ENCODE data around the gene CLSTN3.

CLSTN3 gene

GRCh38 chr12:7128681-7129286 is 1.4 kb upstream of the CLSTN3 start, which contains the start of gene RBP5:
TSS of gene RBP5 (minus strand) at chr12:7128889. CDS start at chr12:7128775, 114 bp downstream.
- no peak for DNase-seq

GRCh38 chr12:7129287-7129871 is 792 bp upstream of the CLSTN3 start:
- DNase-seq: no peak

GRCh38 chr12:7130701-7131501 is 730 bp downstream of the CLSTN3 start:
- DNase-seq: peak; percentile 66

- peak; percentile 50 for DNase-seq
Observed at GRCh38 chr12:7131502-7131866, 1.3 kb downstream of the CLSTN3 start.

- no peak for DNase-seq
Observed at GRCh38 chr12:7134396-7135166, 4.4 kb downstream of the CLSTN3 start.

GRCh38 chr12:7136071-7136470 is 5.9 kb downstream of the CLSTN3 start:
- DNase-seq: no peak

GRCh38 chr12:7136676-7137075 is 6.5 kb downstream of the CLSTN3 start:
- DNase-seq: no peak

GRCh38 chr12:7137908-7138307 is 7.7 kb downstream of the CLSTN3 start:
- DNase-seq: no peak

GRCh38 chr12:7139200-7139599 is 9.0 kb downstream of the CLSTN3 start:
- no peak for DNase-seq

- no peak for DNase-seq
Observed at GRCh38 chr12:7141351-7142005, 11.3 kb downstream of the CLSTN3 start.

GRCh38 chr12:7142056-7142644 is 12.0 kb downstream of the CLSTN3 start:
- peak; percentile 69 for DNase-seq

GRCh38 chr12:7142809-7143465 is 12.8 kb downstream of the CLSTN3 start:
- no peak for DNase-seq

- DNase-seq: no peak
Observed at GRCh38 chr12:7143564-7143963, 13.4 kb downstream of the CLSTN3 start.

- no peak for DNase-seq
Observed at GRCh38 chr12:7144414-7145120, 14.4 kb downstream of the CLSTN3 start.

- DNase-seq: no peak
Observed at GRCh38 chr12:7145671-7146070, 15.5 kb downstream of the CLSTN3 start.

GRCh38 chr12:7146228-7146627 is 16.1 kb downstream of the CLSTN3 start:
- no peak for DNase-seq

GRCh38 chr12:7146906-7147305 is 16.7 kb downstream of the CLSTN3 start:
- DNase-seq: no peak

- DNase-seq: no peak
Observed at GRCh38 chr12:7150356-7150755, 20.2 kb downstream of the CLSTN3 start.

- no peak for DNase-seq
Observed at GRCh38 chr12:7150841-7151240, 20.7 kb downstream of the CLSTN3 start.

GRCh38 chr12:7151532-7151931 is 21.4 kb downstream of the CLSTN3 start:
- no peak for DNase-seq

GRCh38 chr12:7152818-7153217 is 22.6 kb downstream of the CLSTN3 start:
- no peak for DNase-seq
